Measurements from ENCODE around the gene MKI67. TPM values are rescaled to one million over a fixed set of nuclear protein-coding genes. Genes with fewer than 3 reads are reported as not detected.
"Not testable (repeated sequence)": the region's sequence is repeated elsewhere in the genome, so short reads cannot be mapped to it uniquely, and the experiment has no call there.

Gene MKI67
- total RNA-seq, 2 experiments from 2014 or later = 234 to 244 TPM

DNA sequence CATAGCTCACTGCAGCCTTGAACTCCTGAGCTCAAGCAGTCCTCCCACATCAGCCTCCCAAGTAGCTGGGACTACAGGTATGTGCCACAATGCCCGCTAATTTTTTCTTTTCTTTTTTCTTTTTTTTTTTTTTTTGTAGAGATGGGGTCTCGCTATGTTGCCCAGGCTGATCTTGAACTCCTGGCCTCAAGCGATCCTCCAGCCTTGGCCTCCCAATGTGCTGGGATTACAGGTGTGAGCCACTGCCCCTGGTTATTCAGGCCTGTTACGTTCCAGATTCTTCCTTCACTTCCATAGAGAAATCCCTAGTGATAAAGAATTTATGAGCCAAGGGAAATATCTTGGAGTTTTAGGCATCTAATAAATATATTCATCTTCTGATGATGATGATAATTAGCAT lies 31.6 kb downstream of the MKI67 start:
- intact Hi-C loops (cut with DNase I, micrococcal nuclease); POLR2A ChIA-PET; DNase-seq; H3K4me3 Mint-ChIP-seq; H3K27ac Mint-ChIP-seq; H3K27me3 Mint-ChIP-seq; ATAC-seq; H3K9me3 Mint-ChIP-seq (ENCODE audit: low read depth): not testable (repeated sequence)
- peaks cover 32% of the 10 kb centered on the region for H3K36me3 Mint-ChIP-seq (ENCODE audit: low read depth)
- H3K4me1 Mint-ChIP-seq = peaks cover 22% of the 10 kb centered on the region
- CTCF ChIA-PET = interaction anchor here (0.6 to 1.8 kb wide), 3 partner anchors 13 to 56 kb away, joined by 3 to 5 read pairs (median 3); no protein-coding TSS in a partner anchor

DNA sequence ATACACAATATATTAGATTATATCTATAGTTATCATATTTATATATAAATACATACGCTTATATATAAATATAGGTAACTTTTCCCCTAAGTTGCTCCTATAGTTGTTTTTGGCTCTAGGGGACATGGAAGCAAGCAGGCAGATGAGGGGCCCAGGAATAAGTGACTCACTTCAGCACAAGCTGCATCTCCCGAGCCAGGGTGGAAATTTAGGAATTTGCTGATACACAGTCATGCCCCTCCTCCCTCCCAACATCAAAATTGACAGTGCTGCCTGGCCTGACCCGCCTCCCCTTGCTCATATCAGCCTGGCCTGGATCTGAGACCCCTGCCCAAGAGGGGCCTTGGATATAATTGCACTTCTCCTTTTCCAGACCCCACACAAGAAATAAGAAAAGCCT lies 33.8 kb downstream of the MKI67 start:
- CTCF ChIA-PET = interaction anchor here (1.4 kb wide), 1 partner anchor 57 kb away, joined by 3 read pairs; no protein-coding TSS in a partner anchor
- no peak for DNase-seq
- Mint-ChIP-seq H3K4me3 (no peak overlapping the region), H3K27me3 (no peaks in the 10 kb centered on the region), H3K9me3 (ENCODE audit: low read depth) (no peaks in the 10 kb centered on the region), H3K27ac (no peak overlapping the region), H3K4me1 (peaks cover 21% of the 10 kb centered on the region), H3K36me3 (ENCODE audit: low read depth) (peaks cover 15% of the 10 kb centered on the region)
- ATAC-seq = no peak
- POLR2A ChIA-PET = no interaction called here
- intact Hi-C loops (cut with DNase I, micrococcal nuclease) = no loop called here

GRCh38 chr10:128091636-128092210 lies 34.5 kb downstream of the MKI67 start:
- no peak overlapping the region for H3K27ac Mint-ChIP-seq
- peaks cover 20% of the 10 kb centered on the region for H3K4me1 Mint-ChIP-seq
- H3K27me3 Mint-ChIP-seq = no peaks in the 10 kb centered on the region
- ATAC-seq (no peak), DNase-seq (no peak)
- peaks cover 8% of the 10 kb centered on the region for H3K36me3 Mint-ChIP-seq (ENCODE audit: low read depth)
- intact Hi-C loops (cut with DNase I, micrococcal nuclease) = no loop called here
- no peak overlapping the region for H3K4me3 Mint-ChIP-seq
- no peaks in the 10 kb centered on the region for H3K9me3 Mint-ChIP-seq (ENCODE audit: low read depth)
- POLR2A ChIA-PET = no interaction called here
- CTCF ChIA-PET = interaction anchor here (0.6 to 1.4 kb wide), 3 partner anchors 56 to 185 kb away, joined by 3 read pairs; partner anchors contain the start of gene PTPRE

DNA sequence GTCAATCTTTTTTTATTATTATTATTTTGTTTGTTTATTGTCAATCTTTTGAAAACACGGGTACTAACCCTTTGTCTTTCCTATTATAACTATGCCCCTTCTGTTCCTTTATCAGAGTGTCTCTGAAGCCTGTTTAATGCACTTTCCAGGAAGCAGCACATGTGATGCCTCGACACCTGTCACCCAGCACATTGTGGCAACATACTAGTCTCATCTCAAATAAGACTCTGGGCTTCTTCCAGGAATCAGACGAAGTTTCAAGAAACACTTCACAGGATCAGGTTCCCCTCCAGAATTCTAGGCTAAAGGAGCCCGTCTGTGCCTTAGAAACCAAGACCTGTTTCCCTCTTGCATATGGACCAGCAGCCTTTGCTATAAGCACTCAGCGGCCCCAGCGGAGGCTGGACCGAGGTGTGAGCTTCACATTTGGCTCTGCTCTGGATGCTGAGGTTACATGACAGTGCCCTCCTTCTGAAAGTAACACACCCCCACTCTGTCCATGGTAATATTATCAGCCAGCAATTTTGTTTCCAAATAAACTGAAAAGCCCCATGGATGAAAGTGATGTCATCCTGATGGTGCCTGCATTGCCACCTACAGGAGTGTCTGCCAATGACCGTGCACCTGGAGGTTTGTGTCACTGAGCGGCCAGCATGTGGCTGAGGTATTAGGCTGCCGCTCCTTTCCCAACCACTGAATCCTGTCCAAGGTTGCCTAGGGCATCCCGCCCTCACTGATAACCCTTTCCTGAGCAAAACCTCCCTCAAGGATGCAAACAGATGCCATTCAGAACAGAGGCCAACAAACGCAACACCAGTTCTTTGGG lies 38.1 kb downstream of the MKI67 start:
- intact Hi-C loops (cut with DNase I, micrococcal nuclease) = no loop called here
- Mint-ChIP-seq H3K4me3 (no peak overlapping the region), H3K36me3 (ENCODE audit: low read depth) (peaks cover 2% of the 10 kb centered on the region), H3K4me1 (peaks cover 1% of the 10 kb centered on the region), H3K27me3 (no peaks in the 10 kb centered on the region), H3K9me3 (ENCODE audit: low read depth) (no peaks in the 10 kb centered on the region), H3K27ac (no peak overlapping the region)
- ChIA-PET POLR2A (no interaction called here), CTCF (interaction anchor here (1.6 kb wide), 1 partner anchor 51 kb away, joined by 3 read pairs; no protein-coding TSS in a partner anchor)
- DNase-seq (peak; percentile 37), ATAC-seq (peak; percentile 72)

DNA sequence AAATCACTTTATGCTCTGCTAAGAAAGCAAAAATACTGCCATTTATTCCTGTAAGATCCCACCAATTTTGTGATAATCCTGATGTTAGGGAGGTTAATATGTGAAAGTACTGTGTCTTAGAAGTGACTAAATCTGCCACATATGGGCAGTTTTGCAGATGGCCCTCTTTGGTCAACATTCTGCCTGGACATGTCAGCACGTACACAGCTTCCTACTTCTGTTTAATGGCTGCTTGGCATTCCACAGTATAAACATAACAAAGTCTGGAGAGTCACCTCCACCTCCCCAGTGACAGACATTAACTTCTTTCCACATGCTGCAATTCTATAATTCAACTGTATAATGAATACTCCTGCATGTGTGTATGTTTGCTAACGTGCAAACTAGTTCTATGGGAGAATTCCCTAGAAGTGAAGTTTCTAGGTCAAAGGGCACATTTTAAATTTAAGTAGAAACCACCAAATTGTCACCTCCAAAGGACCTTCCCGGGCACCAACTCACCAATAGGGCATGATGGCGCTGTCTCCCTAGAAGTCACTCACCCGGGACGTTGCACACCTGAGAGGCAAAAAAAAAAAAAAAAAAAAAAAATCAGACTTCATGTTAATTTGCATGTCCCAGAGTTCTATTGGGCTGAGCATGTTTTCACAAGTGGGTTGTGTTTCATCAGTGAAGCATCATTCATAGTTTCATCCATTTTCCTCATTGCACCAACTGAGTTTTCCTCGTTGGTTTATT lies 38.9 kb downstream of the MKI67 start:
- DNase-seq (peak; percentile 28), ATAC-seq (peak; percentile 51)
- H3K27ac Mint-ChIP-seq = no peak overlapping the region
- peaks cover 1% of the 10 kb centered on the region for H3K4me1 Mint-ChIP-seq
- CTCF ChIA-PET = interaction anchor here (1.0 to 1.6 kb wide), 2 partner anchors 18 to 51 kb away, joined by 5 to 6 read pairs; no protein-coding TSS in a partner anchor
- H3K9me3 Mint-ChIP-seq (ENCODE audit: low read depth) = no peaks in the 10 kb centered on the region
- peaks cover 2% of the 10 kb centered on the region for H3K36me3 Mint-ChIP-seq (ENCODE audit: low read depth)
- intact Hi-C loops (cut with DNase I, micrococcal nuclease) = no loop called here
- POLR2A ChIA-PET = no interaction called here
- H3K27me3 Mint-ChIP-seq = no peaks in the 10 kb centered on the region
- no peak overlapping the region for H3K4me3 Mint-ChIP-seq

- ChIA-PET CTCF (interaction anchor here (0.6 to 1.6 kb wide), 3 partner anchors 17 to 166 kb away, joined by 3 to 6 read pairs (median 5); no protein-coding TSS in a partner anchor), POLR2A (no interaction called here)
- intact Hi-C loops (cut with DNase I, micrococcal nuclease) = no loop called here
- ATAC-seq = no peak
- H3K4me1 Mint-ChIP-seq = peaks cover 1% of the 10 kb centered on the region
- no peak overlapping the region for H3K27ac Mint-ChIP-seq
- peaks cover 3% of the 10 kb centered on the region for H3K36me3 Mint-ChIP-seq (ENCODE audit: low read depth)
- DNase-seq = no peak
- no peak overlapping the region for H3K4me3 Mint-ChIP-seq
- no peaks in the 10 kb centered on the region for H3K27me3 Mint-ChIP-seq
- no peaks in the 10 kb centered on the region for H3K9me3 Mint-ChIP-seq (ENCODE audit: low read depth)
Observed at GRCh38 chr10:128086003-128086863, 40.0 kb downstream of the MKI67 start.

DNA sequence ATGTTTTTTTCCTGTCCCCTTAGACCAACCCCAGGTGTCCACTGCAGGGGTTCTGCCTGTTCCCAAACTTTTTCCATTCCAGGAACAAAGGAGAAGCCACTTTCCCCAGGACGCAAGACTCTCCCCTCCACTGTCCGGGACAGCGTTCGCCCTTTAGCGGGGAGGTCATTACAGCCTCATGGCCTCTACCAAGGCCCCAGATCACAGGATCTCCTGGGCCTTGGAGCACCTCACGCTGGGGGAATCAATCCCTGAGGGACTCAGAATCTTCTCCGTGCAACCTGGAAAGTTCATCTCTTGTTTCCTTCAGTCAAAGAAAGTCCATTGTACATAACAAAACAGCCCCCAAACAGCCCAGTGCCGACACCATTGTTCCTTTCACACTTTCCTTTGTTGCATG lies 41.2 kb downstream of the MKI67 start:
- intact Hi-C loops (cut with DNase I, micrococcal nuclease) = no loop called here
- Mint-ChIP-seq H3K36me3 (ENCODE audit: low read depth) (peaks cover 9% of the 10 kb centered on the region), H3K27ac (no peak overlapping the region), H3K27me3 (no peaks in the 10 kb centered on the region), H3K9me3 (ENCODE audit: low read depth) (no peaks in the 10 kb centered on the region), H3K4me3 (no peak overlapping the region), H3K4me1 (peaks cover 1% of the 10 kb centered on the region)
- no peak for ATAC-seq
- POLR2A ChIA-PET = no interaction called here
- no peak for DNase-seq
- CTCF ChIA-PET = no interaction called here

DNA sequence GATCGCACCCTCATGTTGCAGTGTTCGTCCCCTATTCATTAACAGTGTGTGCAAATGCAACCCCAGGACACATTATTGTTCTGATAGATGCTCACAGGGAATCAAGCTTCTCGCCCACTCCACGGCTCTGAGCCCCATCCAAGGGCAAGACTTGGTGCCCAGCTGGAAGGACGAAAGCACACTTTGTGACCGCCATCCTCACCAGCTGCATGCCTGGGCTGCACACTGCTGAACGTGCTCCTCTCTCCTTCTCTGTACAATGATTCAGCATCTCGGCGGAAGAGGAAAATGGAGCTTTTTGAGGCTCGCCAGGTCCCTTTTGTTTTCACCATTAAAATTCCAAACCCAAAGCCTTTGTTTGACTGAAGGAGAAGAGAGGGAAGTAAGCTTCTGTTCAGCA lies 41.9 kb downstream of the MKI67 start:
- Mint-ChIP-seq H3K27me3 (no peaks in the 10 kb centered on the region), H3K4me3 (no peak overlapping the region), H3K36me3 (ENCODE audit: low read depth) (peaks cover 12% of the 10 kb centered on the region), H3K9me3 (ENCODE audit: low read depth) (no peaks in the 10 kb centered on the region), H3K4me1 (peaks cover 1% of the 10 kb centered on the region), H3K27ac (peak overlapping the region; percentile 16)
- DNase-seq (no peak), ATAC-seq (no peak)
- POLR2A ChIA-PET = no interaction called here
- CTCF ChIA-PET = interaction anchor here (0.6 to 2.3 kb wide), 3 partner anchors 12 to 281 kb away, joined by 3 to 6 read pairs (median 3); no protein-coding TSS in a partner anchor
- intact Hi-C loops (cut with DNase I, micrococcal nuclease) = no loop called here

DNA sequence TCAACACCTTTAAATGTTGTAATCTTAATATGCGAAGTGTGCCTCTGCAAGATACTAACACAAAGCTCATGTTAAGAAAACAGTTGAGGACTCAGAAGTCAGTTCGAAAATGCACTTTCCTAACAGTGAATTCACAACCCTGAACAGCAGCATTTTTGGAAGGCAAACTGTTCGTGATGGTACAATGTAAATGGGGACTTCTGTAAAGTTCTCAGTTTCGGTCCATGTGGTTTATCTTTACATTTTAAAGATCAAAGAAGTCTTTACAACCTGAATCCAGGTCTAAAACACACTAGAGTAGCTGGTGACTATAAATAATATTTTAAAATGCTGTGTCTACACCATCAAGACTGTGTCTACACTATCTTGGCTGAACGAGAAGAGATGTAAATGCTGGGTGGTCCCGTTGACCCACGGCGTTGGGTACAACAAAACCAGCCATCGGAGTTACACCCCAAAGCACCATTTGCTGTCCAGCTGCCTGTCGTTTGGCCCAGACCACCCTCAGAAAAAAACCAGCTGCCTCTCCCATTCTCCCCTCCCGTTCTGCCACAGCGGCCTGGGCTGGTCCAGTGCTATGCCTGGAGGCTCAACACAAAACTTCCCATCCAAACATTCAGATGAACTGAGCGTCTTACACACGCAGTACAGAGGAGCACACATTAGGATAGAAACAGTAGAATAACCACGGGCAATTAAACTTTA lies 42.9 kb downstream of the MKI67 start:
- no peak overlapping the region for H3K4me3 Mint-ChIP-seq
- H3K27ac Mint-ChIP-seq = no peak overlapping the region
- no peaks in the 10 kb centered on the region for H3K9me3 Mint-ChIP-seq (ENCODE audit: low read depth)
- ATAC-seq = no peak
- intact Hi-C loops (cut with DNase I, micrococcal nuclease) = no loop called here
- peaks cover 19% of the 10 kb centered on the region for H3K36me3 Mint-ChIP-seq (ENCODE audit: low read depth)
- DNase-seq = no peak
- CTCF ChIA-PET = interaction anchor here (0.6 to 2.3 kb wide), 2 partner anchors 14 to 282 kb away, joined by 3 to 6 read pairs; no protein-coding TSS in a partner anchor
- POLR2A ChIA-PET = no interaction called here
- no peaks in the 10 kb centered on the region for H3K27me3 Mint-ChIP-seq
- H3K4me1 Mint-ChIP-seq = peaks cover 1% of the 10 kb centered on the region

- H3K4me3 Mint-ChIP-seq = no peak overlapping the region
- ChIA-PET CTCF (interaction anchor here (0.6 to 1.4 kb wide), 7 partner anchors 10 to 70 kb away, joined by 3 to 5 read pairs (median 4); no protein-coding TSS in a partner anchor), POLR2A (interaction anchor here (0.6 kb wide), 1 partner anchor 127 kb away, joined by 4 read pairs; no protein-coding TSS in a partner anchor)
- no peaks in the 10 kb centered on the region for H3K27me3 Mint-ChIP-seq
- peaks cover 23% of the 10 kb centered on the region for H3K36me3 Mint-ChIP-seq (ENCODE audit: low read depth)
- intact Hi-C loops (cut with DNase I, micrococcal nuclease) = no loop called here
- H3K4me1 Mint-ChIP-seq = no peaks in the 10 kb centered on the region
- no peak overlapping the region for H3K27ac Mint-ChIP-seq
- H3K9me3 Mint-ChIP-seq (ENCODE audit: low read depth) = no peaks in the 10 kb centered on the region
- ATAC-seq (no peak), DNase-seq (no peak)
Observed at GRCh38 chr10:128081720-128082119, 44.5 kb downstream of the MKI67 start.
